Measurements from ENCODE around the gene IL1R1. TPM values are rescaled to one million over a fixed set of nuclear protein-coding genes. Genes with fewer than 3 reads are reported as not detected.
A peak's percentile ranks its signal among the peaks of the same experiment; 100 is the strongest.

IL1R1 gene
- polyA plus RNA-seq, 3 donors, result 1.8 to 2.7 (median 2.6) TPM

- H3K79me2 ChIP-seq (ENCODE audit: insufficient read depth, low read length), result no peaks in the 10 kb centered on the region
- Mint-ChIP-seq H3K27me3 (ENCODE audit: low read depth in 3 of 3) (peaks cover 4 to 16% (median 7%) of the 10 kb centered on the region in 3 donors), H3K4me3 (peak overlapping the region in 1 of 2 donors; percentile 3), H3K36me3 (peaks cover 6 to 26% of the 10 kb centered on the region in 2 donors), H3K4me1 (peaks cover 53% of the 10 kb centered on the region), H3K9me3 (peaks cover 0 to 6% (median 0%) of the 10 kb centered on the region in 7 donors), H3K27ac (peak overlapping the region in 6 of 7 donors; percentile 37 to 99 (median 68))
- no peaks in the 10 kb centered on the region for H3K27me3 ChIP-seq (ENCODE audit: control insufficient read depth in 2 of 2, insufficient read depth in 2 of 2, low read length in 2 of 2)
- H3K27ac ChIP-seq (ENCODE audit: low read depth in 1 of 2, low read length in 2 of 2), result no peak overlapping the region
- H3K4me3 ChIP-seq (replicated peaks in 1 of 3; ENCODE audit: low read depth in 2 of 3, low read length in 3 of 3), result no peak overlapping the region
- peak in 1 of 3 donors; percentile 19 for DNase-seq
- no peak overlapping the region for H3K4me2 ChIP-seq (replicated peaks; ENCODE audit: extremely low read depth, low read length, poor library complexity, severe bottlenecking)
- no peaks in the 10 kb centered on the region for H3K36me3 ChIP-seq (replicated peaks in 1 of 2; ENCODE audit: control insufficient read depth in 1 of 2, insufficient read depth in 2 of 2, low read length in 2 of 2)
- no peaks in the 10 kb centered on the region for H4K20me1 ChIP-seq (ENCODE audit: insufficient read depth, low read length)
- no peak overlapping the region for H2AFZ ChIP-seq (ENCODE audit: insufficient read depth, low read depth, low read length, poor library complexity, severe bottlenecking)
- intact Hi-C loops (cut with micrococcal nuclease), result no loop called here
- H3K9ac ChIP-seq (ENCODE audit: insufficient read depth, low read length, poor library complexity, severe bottlenecking), result no peak overlapping the region
- WGBS (ENCODE audit: insufficient coverage), result 100% methylated on average over 1 of the region's 6 CpGs
- peaks cover 34 to 35% of the 10 kb centered on the region in 2 donors for H3K4me1 ChIP-seq (ENCODE audit: control insufficient read depth in 1 of 2, insufficient read depth in 2 of 2, low read length in 2 of 2)
- TF ChIP-seq CTCF (IDR thresholded peaks at IDR 0.05), result no peak
- no peaks in the 10 kb centered on the region for H3K9me3 ChIP-seq (replicated peaks in 1 of 2; ENCODE audit: control insufficient read depth in 1 of 2, insufficient read depth in 1 of 2, low read length in 2 of 2)
Measured at GRCh38 chr2:102229141-102229769, 86.7 kb downstream of the IL1R1 start.

Other genes with a start within 250 kb of the IL1R1 start
- gene IL1R2, start 150.8 kb upstream of the IL1R1 start, polyA plus RNA-seq, result 10 to 100 TPM in 1 of 3 donors, 1 to 10 TPM in 2; 5.9 to 12.0 (median 6.2) TPM
- gene IL1RL2, start 44.3 kb downstream of the IL1R1 start, polyA plus RNA-seq, result 1 to 10 TPM in 1 of 3 donors, under 1 TPM in 1, not detected in 1; 0.07 to 1.5 TPM
- not detected for gene IL1RL1, start 168.8 kb downstream of the IL1R1 start, polyA plus RNA-seq
- under 1 TPM; 0.03 to 0.15 (median 0.11) TPM for gene IL18R1, start 213.1 kb downstream of the IL1R1 start, polyA plus RNA-seq

Data from CD14-positive monocyte (primary cell).